GM19239 (cell line): ENCODE measurements around the gene MAT2A.

Experiments
- DNase-seq: peaks from one replicate; pipeline ENCODE4 v3.0.0; 2011; ENCODE audit warnings: low spot score; ENCODE audit not compliant: insufficient read length
- FAIRE-seq: peaks from 2 replicates; lab custom pipeline; 2011; peaks lifted over from hg19 to GRCh38; lab: Jason Lieb, UNC

Gene MAT2A

DNA sequence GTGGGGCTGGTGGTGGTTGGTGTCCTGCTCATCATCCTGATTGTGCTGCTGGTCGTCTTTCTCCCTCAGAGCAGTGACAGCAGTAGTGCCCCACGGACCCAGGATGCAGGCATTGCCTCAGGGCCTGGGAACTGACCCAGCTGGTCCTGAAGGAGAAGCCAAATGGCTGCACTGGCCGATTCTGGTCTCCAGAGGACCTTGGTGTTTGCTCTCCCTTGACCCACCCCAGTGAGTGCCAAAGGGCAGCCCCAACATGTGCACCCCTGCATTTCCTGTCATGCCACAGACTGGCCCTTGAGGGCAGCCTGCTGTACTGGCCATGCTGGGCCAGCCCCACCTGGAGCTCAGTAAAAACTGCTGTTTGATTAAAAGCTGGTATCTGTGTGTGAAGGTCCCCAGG, 54.1 kb downstream of the MAT2A start:
- DNase-seq (no peak), FAIRE-seq (no peak)
